Stimulated activated CD4-positive, alpha-beta T cell treated with anti-CD3 and anti-CD28 coated beads, TNF-alpha, amount 100 ng/mL, for 4 hours (primary cell): ENCODE measurements around the gene KRT1.

Experiments used
- DNase-seq, 3 experiments: peaks; one replicate each; pipeline ENCODE4 v3.0.0-alpha.2; 2020; ENCODE audit warnings: low read depth in 3 of 3

Gene KRT1

GRCh38 chr12:52636189-52636588 is 44.0 kb downstream of the KRT1 start:
- DNase-seq = no peak

GRCh38 chr12:52634266-52635056 is 45.7 kb downstream of the KRT1 start:
- DNase-seq = no peak

GRCh38 chr12:52633383-52633782 is 46.8 kb downstream of the KRT1 start:
- no peak for DNase-seq

GRCh38 chr12:52632656-52633055 is 47.6 kb downstream of the KRT1 start:
- no peak for DNase-seq

- no peak for DNase-seq
Measured at GRCh38 chr12:52631676-52632459, 48.3 kb downstream of the KRT1 start.

GRCh38 chr12:52631264-52631663 is 48.9 kb downstream of the KRT1 start:
- no peak for DNase-seq

- no peak for DNase-seq
Measured at GRCh38 chr12:52630599-52631200, 49.5 kb downstream of the KRT1 start.

- no peak for DNase-seq
Measured at GRCh38 chr12:52630008-52630500, 50.2 kb downstream of the KRT1 start.

- no peak for DNase-seq
Measured at GRCh38 chr12:52629281-52630007, 50.8 kb downstream of the KRT1 start.

- DNase-seq = no peak
Measured at GRCh38 chr12:52628841-52629240, 51.4 kb downstream of the KRT1 start.

- no peak for DNase-seq
Measured at GRCh38 chr12:52628111-52628507, 52.1 kb downstream of the KRT1 start.

GRCh38 chr12:52627395-52628110 is 52.7 kb downstream of the KRT1 start:
- DNase-seq = no peak
